Activated T-helper 1 cell treated with anti-CD3 and anti-CD28 coated beads, Interleukin-2, amount 50 U/mL, for 16 hours (primary cell): ENCODE results near the gene MPC1L.
"Not testable (repeated sequence)": the region's sequence is repeated elsewhere in the genome, so short reads cannot be mapped to it uniquely, and the experiment has no call there.

Experiments used
- DNase-seq, 2 donors: peaks; one replicate each; pipeline ENCODE4 v3.0.0-alpha.2; 2020; ENCODE audit warnings: low read depth in 1 of 2, low spot score in 1 of 2

The MPC1L gene

DNA sequence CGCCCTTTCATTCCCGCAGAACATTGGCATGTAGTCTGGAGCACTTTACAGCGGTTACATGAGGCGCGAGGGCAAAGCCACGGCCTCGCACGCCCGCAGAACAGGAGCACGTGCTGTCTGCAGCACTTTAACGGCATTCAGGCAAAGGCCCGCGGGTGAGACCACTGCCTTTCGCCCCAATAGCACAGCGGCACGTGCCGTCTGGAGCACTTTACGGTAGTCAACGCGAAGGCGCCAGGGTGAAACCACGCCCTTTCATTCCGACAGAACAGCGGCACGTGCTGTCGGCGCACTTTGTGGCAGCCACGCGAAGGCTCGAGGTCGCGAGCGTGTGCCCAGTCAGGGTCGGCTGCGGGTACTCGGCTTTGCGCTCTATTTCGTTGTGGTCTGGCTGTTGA, at the start of gene MPC1L:
TSS of gene MPC1L (plus strand) at position 290 of the 398 bp plus-strand sequence. CDS start 138 bp downstream, outside the sequence.
- DNase-seq = no peak

DNA sequence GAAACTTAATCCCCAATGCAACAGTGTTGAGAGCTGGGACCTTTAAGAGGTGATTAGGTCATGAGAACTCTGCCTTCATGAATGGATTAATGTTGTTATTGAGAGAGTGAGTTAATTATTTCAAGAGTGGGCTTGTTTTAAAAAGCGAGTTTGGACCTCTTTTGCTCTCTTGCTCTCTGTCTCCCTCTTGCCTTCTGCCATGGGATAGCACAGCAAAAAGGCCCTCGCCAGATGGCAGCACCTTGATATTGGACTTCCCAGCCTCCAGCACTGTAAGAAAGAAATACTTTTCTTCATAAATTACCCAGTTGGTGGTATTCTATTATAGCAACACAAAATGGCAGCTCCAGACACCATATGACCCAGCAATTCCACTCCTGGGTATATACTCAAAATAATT, 49.5 kb upstream of the MPC1L start:
- peak in 1 of 2 donors; percentile 3 for DNase-seq

DNA sequence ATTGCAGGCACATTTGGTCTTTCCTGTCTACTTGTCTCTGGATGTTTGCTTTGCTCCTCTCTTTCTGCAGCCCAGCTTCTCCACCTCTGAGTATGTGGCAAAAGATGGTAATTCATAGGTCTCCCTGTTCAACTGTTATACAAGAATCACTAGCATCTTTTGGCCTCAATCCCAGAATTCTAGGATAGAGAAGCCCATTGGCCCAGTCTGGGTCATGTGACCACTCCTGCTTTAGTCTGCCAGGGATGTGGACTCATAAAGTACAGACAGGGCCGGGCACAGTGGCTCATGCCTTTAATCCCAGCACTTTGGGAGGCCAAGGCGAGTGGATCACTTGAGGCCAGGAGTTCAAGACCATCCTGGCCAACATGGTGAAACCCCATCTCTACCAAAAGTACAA, 47.8 kb upstream of the MPC1L start:
- DNase-seq = not testable (repeated sequence)

DNA sequence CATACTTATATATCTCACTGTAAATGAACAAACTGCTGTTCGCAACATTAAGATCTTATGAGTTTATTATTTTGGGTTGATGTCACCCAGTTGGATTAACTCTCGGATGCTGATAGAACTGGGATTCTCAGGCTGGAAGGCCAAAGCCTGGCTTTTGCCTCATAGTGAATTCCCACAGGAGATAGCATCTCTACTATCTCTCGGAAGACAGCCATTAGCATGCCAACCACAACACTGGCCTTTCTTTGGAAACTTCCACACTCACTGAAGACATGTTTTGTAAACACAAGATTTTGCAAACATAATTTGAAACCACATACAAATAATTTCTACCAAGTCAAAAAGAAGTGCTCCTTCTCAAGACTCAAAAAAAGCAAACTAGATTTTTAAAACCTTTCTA, 46.9 kb upstream of the MPC1L start:
- no peak for DNase-seq

DNA sequence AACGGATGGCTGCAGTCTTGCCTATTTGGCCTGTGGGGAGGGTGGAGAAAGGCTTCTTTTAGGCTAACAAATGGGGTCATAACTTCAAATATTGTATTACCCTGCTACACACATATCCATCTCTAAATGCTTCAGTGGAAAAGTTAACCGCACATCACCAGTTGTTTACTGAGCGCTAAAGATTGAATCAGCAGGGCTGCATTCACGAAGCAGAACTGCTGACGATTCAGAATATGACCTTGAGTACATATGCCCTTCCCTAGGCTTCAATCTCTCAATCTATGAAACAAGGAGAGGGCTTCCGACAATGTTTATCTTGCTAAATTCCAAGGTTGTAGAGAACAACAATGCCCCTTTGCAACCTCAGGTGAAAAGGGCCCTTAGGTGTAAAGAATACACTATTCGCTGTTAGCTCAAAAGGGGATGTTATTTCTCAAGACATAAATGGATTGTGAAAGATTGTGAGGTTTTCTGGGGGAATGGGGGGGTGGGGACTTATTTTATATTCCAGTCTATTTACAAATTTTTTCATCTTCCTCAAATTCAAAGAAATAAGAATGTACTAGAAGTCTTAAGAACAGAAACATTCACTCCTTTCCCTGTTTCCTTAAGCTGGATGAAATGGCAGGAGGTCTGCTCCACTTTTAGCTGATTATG, 45.1 kb upstream of the MPC1L start:
- DNase-seq = no peak

DNA sequence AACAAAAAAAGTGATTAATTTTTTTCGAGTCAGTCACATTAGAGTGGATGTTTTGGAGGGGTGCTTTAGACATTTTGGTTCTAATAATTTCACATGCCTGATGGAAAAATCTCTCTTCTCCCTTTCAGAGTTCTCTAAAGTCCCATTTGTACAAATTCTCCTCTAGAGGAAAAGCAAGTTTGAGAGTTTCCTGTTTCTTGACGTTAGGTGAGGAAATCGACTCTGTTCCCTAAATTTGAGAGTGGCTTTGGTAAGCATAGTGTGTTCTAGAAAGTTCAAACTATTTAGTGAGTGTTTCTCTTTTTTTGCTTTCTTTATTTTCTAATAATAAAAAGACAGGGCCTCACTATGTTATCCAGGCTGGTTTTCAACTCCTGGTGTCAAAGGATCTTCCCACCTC, 44.1 kb upstream of the MPC1L start:
- DNase-seq = no peak

DNA sequence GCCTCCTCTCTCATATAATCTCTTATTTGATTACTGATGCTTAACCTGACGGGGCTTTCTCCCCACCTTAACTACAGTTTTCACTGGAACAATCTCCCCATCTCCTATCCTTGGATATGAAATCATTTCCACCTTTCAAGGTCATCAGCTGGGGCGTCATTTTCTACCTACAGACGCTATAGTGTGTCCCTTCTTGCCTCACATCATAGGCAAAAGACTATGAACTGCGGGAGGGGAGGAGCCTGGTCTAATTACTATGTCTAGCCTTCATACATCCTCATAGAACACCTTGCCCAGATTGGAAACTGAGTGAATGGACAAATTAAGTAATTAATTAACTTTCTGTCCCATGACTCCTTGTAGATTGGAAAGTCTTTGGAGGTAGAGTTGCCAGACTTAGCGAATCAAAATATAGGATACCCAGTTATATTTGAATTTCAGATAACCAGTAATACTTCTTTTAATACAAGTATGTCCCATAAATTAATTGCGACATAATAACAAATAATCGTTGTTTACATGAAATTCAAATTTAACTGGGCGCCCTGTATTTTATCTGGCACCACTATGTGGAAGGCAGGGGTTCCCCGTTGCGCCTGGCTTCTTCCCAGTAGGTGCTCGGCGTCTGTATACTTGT, 43.2 kb upstream of the MPC1L start:
- no peak for DNase-seq

DNA sequence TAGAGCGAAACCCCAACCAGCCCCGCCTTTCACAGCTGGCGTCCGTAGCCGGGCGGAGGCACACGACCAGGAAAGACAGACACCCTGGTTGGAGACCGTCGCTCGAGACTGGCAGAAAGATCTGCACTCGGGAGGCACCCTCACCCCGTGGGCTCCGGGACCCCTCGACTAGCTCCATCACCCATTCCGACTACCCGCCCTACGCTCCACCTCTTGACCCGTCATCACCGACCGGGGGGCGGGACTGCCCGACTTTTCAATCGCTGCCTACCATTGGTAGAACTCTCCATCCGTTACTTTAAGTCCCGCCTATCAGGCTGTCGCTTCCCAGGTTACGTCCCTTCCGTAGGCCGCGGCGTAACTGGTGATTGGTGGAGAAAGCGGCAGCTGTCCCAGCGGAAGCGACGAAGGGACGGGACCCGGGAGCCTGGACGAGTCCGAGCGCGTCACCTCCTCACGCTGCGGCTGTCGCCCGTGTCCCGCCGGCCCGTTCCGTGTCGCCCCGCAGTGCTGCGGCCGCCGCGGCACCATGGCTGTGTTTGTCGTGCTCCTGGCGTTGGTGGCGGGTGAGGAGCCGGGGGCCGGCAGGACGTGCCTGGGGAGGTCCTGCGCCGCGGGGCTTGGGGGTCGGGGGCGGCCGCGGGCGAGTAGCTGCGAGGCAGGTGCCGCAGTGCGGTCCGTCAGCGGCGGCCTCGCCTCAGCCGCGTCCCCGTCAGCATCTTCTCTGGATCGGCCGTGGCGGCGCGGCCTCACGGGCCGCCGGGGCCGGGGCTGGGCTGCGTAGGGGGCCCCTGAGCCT, 42.5 kb upstream of the MPC1L start, which contains the start of gene ATP6AP2:
TSS of gene ATP6AP2 (plus strand) at position 434 of the 799 bp plus-strand sequence. CDS start at position 530, 96 bp downstream.
- peak; percentile 69 to 76 for DNase-seq

DNA sequence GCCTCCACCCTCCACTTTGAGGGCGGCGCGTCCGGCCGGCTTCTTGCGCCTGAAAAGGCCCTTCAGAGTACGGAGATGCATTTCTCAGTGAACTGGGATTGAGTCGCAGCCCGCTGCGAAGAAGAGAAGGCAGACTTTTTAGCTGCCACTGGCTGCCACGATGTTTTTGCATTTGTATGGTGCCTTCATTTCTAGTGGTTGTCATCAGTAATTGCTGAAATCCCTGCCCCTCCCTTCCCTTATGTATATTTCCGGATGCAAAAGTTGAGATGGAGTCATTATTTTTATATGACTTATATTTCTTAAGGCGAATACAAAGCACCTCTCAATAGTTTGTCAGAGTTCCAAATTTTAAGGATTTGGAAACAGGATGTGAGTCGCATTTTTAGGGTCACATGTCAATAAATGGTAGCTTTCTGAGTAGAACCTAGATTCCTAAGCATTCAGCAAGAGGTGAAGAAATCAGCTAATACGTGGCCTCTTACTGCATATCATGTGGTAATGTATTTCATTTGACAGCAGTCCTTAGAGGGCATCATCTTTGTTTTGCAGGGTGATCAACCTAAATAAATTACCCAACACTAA, 41.8 kb upstream of the MPC1L start:
- no peak for DNase-seq

DNA sequence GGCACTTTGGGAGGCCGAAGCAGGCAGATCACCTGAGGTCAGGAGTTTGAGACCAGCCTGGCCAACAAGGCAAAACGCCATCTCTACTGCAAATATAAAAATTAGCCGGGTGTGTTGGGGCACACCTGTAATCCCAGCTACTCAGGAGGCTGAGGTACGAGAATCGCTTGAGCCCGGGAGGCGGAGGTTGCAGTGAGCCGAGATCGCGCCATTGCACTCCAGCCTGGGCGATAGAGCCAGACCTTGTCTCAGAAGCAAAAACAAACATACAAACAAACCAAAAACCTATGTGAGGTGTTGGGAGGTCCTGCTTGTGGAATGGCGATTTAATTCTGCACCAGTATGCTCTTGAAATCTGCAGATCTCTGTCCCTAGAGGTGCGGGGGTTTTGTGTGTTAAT, 41.0 kb upstream of the MPC1L start:
- not testable (repeated sequence) for DNase-seq

DNA sequence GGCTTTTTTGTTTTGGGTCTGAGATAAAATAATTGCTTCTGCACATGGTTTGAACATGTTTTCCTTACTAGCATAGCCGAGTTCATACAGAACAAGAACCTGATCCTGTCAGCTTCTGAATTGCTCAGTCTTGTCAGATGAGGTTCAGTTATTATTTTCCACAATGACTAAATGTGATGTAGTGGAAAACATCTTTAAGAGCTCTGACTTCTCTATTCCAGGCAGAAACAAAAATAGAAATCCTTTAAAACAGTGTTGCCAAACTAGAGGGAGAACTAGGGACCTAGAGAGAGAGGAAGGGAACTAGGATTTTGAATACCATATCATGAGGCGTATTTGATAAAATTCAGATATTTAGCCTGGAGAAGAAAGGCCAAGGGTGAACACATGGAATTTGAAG, 40.4 kb upstream of the MPC1L start:
- no peak for DNase-seq

DNA sequence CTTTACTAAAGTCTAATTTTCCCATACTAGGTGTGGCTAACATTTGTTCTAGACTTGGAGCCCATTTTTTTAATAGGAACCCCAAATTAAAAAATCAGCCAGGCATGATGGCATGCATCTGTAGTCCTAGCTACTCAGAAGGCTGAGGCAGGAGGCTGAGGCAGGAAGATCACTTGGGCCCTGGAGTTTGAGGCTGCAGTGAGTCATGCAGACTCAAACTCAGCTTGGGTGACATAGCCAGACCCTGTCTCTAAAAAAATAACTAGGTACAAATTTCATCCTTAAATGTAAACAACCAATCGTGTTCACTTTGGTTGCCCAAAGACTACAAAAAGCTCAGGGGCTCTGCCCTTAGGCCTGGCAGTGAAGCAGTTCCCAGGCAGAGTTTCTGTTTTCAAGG, 35.6 kb upstream of the MPC1L start:
- not testable (repeated sequence) for DNase-seq

DNA sequence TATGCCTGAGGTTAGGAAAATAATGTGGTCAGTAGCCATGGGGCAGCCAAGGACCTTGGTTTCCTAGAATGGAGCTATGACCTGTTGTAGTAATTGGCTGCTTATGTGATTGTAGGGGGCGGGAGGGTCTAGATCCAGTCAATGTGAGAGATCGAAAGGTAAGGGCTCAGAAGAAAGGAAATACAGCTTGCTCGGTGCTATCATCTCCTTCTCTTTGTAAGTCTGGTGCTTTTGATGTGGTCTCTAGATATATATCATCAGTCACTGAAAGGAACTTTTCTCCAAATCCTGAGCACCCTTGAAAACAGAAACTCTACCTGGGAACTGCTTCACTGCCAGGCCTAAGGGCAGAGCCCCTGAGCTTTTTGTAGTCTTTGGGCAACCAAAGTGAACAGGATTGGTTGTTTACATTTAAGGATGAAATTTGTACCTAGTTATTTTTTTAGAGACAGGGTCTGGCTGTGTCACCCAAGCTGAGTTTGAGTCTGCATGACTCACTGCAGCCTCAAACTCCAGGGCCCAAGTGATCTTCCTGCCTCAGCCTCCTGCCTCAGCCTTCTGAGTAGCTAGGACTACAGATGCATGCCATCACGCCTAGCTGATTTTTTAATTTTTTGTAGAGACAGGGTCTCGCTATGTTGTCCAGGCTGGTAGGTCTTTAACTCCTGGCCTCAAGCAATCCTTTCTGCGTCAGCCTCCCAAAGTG, 33.5 kb upstream of the MPC1L start:
- DNase-seq = not testable (repeated sequence)

DNA sequence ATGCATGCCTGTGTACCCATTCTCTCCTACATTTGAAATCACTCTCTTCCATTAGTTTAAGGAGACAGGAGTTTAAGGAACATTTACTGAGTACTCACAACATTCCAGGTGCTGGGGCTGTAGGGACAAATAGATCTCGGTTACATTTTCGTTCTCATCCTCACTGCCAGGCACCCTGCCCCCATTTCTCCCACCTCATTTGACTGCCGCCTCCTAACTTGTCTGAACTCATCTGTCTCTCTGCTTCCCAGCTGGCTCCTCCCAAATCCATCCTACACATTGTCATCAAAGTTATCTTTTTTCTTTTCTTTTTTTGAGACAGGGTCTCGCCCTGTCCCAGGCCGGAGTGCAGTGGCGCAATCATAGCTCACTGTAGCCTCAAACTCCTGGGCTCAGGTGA, 19.8 kb upstream of the MPC1L start:
- no peak for DNase-seq

DNA sequence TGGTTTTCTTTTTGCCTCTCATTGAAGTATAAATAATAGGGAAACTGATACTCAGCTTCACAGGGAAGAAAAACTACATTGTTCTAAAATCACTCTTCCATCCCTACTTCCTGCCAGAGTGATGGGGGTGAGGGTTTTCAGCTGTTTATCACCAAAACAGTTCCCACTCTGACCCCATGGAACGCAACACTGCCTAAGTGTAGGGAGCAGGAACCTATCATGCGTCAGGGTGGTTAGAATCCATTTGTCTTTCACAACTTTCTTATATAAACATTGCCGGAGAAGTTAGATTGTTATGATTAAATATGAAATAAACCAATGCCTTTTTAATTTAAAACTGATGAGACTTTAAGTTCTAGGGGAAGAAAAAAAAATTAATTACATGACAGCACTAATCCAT, 15.8 kb upstream of the MPC1L start:
- DNase-seq = no peak

DNA sequence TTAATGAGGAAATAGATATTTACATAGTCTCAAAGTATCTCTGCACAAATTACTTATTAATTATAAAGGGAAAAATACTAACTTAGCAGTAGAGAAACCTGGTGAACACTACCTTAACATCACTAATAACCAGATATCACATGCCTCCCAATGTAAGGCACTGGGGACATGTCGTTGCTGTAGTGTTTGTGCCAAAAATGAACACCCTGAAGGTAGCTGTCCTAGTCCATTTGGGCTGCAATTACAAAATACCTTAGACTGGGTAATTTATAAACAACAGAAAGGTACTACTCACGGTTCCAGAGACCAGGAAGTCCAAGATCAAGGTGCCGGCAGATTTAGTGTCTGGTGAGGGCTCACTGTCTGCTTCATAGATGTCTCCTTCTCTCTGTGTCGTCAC, 10.7 kb upstream of the MPC1L start:
- DNase-seq = no peak

DNA sequence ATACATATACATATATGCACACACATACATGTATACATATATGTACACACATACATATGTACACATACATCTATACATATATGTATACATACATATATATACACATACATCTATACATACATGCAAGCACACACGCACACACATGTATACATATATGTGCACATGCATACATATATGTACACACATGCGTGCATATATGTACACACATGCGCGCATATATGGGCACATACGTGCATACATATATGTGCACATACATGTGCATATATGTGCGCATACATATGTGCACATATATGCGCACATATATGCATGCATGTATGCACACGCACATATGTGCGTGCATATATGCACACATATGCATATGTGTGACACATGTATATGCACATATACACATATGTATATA, 7.3 kb upstream of the MPC1L start:
- no peak for DNase-seq

DNA sequence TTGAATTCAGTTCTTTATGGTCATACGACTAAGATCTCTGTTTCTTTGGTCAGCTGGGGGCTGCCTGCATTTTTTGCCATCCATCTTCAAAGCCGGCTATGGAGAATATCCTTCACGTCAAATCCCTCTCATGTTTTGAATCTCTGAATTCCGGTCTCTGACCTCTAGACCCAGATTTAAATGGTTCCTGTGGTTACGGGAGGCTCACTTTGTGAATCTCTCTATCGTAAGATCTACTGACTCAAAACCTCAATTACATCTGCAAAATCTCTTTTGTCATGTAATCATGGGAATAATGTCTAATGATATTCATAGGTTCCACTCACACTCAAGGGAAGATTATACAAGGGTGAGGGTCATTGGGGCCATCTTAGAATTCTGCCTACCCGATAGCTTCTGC, 5.7 kb upstream of the MPC1L start:
- DNase-seq = no peak

DNA sequence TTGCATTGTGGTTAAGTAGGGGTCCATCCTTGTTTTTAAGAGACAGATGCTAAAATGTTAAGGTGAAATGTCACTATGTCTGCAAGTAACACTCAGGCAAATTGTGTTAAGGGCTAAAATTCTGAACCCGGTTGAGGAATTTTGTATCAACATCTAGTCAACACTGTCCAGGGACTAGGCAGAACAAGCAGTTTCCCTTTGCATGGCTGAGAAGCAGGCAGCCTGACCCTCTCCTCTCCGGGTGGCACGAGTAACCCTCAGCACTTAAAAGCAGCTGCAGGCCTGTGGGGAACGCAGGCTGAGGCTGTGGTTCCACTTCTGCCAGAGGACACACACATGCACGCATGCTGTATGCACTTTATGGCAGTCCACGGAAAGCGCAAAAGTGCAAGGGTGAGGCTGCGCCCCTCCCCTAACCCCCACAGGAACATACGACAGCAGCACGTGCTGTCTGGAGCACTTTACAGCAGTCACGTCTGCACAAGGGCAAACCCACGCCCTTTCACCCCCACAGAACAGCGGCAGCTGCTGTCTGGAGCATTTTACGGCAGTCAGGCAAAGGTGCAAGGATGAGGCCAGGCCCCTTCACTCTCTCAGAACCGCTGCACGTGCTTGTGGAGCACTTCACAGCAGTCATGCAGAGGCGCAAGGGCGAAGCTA, 619 bp upstream of the MPC1L start:
- no peak for DNase-seq

DNA sequence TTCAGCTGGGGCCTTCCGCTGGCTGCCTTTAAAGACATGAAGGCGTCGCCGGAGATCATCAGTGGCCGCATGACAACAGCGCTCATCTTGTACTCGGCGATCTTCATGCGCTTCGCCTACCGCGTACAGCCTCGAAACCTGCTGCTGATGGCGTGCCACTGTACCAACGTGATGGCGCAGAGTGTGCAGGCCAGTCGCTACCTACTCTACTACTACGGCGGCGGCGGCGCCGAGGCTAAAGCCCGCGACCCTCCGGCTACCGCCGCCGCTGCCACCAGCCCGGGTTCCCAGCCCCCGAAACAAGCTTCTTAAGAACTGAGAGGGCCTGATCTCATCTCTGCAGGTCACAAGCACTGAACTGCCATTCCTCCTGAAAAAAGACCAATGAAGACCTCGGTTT, 437 bp downstream of the MPC1L start:
- DNase-seq = no peak

DNA sequence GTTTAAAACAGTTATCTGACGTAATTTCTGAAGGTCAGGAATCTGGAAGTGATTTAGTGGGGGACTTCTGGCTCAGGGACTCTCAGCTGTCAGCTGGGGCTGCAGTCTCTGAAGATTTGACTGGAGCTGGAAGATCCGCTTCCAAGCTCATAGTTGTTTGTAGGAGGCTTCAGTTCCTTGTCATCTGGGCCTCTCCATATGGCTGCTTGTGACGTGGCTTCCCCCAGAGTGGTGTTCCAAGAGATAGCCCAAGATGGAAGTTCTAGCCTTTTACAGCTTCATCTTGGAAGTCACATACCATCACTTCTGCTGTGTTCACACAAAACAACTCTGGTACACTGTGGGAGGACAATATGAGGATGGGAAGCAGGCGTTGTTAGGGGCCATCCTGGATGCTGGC, 2.1 kb downstream of the MPC1L start:
- no peak for DNase-seq
